Right lobe of liver (tissue), 4 donors: Measurements from ENCODE around the gene CCDC186.

Experiments
- POLR2A ChIP-seq: fragments of 450-650 bp; IDR thresholded peaks from one replicate; pipeline ENCODE4 v1.6.1; 2017; ENCODE audit warnings: antibody characterized with exemption, mild to moderate bottlenecking
- TF ChIP-seq, protein P1 (sequence below), 4 donors: fragments of 200-600 bp in 3 of 4; fragments of 450-650 bp in 1 of 4; IDR thresholded peaks; one replicate each; pipeline versions ENCODE4 v1.5.1 to v1.8.0; 2016 to 2022; ENCODE audit warnings: antibody characterized with exemption in 4 of 4, mild to moderate bottlenecking in 2 of 4
- donor health status: DM: no; HTN: no; CAD: no.
- donor health status: DM: no; HTN: no; CAD: no.
- donor health status: DM: no; HTN: yes; CAD: no.

DNA sequence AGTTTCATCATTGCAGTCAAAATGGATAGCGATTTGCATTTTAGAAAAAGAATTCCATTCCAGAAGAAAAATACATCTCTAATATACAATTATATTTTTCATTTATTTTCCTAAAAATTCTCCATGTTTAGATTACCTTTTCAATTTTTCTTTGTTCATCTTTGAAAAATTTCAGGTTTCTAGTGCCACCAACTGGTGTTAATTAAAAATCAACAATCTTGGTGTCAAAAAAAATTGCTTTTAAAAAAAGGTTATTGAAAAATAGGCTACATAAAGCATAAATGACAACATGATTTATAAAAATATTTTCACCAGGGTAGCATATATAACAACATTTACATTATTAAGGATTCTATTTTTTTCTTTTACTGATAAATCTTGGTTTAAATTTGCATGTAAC lies 53.0 kb downstream of the CCDC186 start:
- TF ChIP-seq, protein P1, sequence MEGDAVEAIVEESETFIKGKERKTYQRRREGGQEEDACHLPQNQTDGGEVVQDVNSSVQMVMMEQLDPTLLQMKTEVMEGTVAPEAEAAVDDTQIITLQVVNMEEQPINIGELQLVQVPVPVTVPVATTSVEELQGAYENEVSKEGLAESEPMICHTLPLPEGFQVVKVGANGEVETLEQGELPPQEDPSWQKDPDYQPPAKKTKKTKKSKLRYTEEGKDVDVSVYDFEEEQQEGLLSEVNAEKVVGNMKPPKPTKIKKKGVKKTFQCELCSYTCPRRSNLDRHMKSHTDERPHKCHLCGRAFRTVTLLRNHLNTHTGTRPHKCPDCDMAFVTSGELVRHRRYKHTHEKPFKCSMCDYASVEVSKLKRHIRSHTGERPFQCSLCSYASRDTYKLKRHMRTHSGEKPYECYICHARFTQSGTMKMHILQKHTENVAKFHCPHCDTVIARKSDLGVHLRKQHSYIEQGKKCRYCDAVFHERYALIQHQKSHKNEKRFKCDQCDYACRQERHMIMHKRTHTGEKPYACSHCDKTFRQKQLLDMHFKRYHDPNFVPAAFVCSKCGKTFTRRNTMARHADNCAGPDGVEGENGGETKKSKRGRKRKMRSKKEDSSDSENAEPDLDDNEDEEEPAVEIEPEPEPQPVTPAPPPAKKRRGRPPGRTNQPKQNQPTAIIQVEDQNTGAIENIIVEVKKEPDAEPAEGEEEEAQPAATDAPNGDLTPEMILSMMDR (IDR thresholded peaks at IDR 0.05): no peak
- TF ChIP-seq POLR2A: no peak
